Stimulated activated CD8-positive, alpha-beta memory T cell treated with anti-CD3 and anti-CD28 coated beads, Interleukin-7, amount 100 ng/mL, for 1 hour (primary cell): ENCODE results near the gene EPHA1.

ENCODE experiments used
- DNase-seq, 2 donors: peaks; one replicate each; pipeline ENCODE4 v3.0.0-alpha.2; 2020; ENCODE audit warnings: low read depth in 2 of 2

Gene EPHA1

GRCh38 chr7:143408686-143409561, at the start of gene EPHA1:
EPHA1 (minus strand) TSS chr7:143408856; CDS start chr7:143408805, 51 bp downstream.
- no peak for DNase-seq

DNA sequence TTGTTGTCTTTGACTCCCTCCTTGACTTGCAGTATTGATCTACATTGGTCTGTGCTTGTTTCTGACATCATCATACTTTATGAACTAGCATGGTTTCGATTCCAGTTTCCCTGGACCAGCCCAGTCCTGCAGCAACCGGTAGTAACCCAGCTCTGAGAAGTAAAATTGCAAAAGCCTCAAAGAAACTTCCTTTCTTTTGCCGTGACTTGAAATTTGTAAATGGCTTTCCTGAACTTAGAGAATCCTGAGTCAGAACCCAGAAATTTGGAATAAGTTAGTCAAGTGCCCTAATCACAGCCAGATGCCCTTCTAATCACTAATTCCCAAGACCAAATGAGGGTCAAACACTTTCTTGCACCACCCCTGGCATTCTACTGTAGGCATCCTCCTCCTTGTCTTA, 49.6 kb upstream of the EPHA1 start:
- no peak for DNase-seq

- DNase-seq: no peak
These were observed 48.5 kb upstream of the EPHA1 start for GRCh38 chr7:143456992-143457793.

GRCh38 chr7:143455942-143456341, 47.3 kb upstream of the EPHA1 start:
- DNase-seq: no peak

GRCh38 chr7:143455491-143455890, 46.8 kb upstream of the EPHA1 start:
- no peak for DNase-seq

DNA sequence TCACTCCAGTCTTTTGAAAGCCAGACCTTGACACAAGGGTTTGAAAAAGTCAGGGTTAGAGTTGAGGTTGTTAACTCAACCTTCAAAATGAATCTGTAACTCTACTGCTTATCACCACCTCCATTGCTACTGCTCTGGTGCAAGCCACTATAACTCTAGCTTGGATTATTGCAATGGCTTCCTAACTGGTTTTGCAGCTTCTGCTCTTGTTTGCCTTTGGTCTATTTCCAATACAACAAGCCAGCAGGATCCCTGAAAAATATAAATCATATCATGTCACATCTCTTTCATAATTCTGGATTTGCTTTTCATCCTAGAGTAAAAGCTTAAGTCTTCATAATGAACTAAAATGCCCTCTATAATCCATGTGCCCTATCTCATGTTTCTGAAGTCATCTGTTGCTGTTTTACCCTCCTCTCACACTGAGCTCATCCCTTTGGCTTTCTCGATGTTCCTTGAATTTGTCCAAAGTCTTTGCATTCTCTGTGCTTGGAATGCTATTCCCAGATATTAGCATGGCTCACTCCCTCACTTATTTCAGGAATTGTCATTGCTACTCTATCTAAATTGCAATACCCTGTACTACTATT, 45.5 kb upstream of the EPHA1 start:
- no peak for DNase-seq

DNA sequence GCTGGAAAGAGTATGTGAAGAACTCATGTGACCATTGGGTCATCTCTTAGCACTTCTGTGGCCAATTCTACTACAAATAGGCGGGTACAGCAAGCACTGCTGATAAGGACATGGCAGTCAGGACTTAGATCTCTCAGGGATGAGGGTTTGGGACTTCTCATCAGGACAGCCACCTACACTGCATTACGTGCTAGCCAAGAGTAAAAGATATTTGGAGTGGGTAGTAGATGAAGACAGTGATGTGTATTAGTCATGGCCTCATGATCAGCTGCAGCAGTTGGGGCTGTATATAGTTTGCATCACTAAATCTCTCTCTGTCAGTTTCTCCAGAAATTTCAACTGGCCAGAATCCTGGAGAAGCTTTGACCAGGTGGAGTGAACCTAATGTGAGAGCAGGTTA, 43.8 kb upstream of the EPHA1 start:
- DNase-seq: no peak

- no peak for DNase-seq
These were observed 43.1 kb upstream of the EPHA1 start for GRCh38 chr7:143451746-143452145.

- no peak for DNase-seq
These were observed 42.5 kb upstream of the EPHA1 start for GRCh38 chr7:143451122-143451521.

GRCh38 chr7:143449793-143450192, 41.1 kb upstream of the EPHA1 start:
- no peak for DNase-seq

GRCh38 chr7:143448429-143448828, 39.8 kb upstream of the EPHA1 start:
- no peak for DNase-seq

- DNase-seq: no peak
These were observed 38.8 kb upstream of the EPHA1 start for GRCh38 chr7:143447466-143447865.

DNA sequence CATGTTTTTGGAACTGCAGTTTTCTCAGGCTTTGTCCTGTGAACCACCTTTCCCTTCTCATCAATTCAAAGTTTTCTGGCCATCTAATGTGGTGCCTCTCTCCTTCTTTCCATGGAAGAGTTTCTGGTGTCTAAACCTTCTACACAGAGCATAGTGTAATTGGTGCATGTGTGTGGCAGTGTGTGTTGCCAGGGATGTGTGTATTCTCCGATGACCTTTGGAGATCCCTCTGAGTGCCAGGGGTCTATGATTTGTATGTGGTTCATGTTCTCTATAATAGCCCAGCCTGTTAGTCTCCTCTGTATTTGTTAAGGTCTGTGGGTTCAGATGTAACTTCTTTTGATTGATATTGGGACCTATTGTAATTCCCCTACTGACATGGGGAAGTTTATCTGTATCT, 36.1 kb upstream of the EPHA1 start:
- DNase-seq: no peak

DNA sequence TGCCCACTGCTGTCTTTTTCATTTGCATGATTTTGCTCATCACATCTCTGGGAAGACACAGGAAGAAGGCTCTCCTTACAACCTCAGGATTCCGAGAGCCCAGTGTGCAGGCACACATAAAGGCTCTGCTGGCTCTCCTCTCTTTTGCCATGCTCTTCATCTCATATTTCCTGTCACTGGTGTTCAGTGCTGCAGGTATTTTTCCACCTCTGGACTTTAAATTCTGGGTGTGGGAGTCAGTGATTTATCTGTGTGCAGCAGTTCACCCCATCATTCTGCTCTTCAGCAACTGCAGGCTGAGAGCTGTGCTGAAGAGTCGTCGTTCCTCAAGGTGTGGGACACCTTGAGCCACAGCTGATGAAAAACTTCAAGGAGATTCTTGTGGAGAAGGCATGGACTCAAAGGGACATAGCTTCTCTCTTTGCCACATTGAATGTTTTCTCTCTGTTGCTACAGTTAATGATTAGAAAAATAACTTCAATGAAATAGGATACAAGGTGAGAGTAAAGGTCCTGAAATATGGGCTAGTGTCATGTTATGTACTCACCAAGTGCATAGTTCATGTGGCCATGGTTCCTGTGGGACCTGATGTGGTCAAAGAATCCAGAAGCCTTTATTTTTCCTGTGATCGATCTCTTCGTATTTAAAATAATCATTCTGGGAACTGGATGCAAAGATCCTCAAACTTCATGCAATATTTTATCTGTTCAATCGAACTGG, 35.6 kb upstream of the EPHA1 start:
- no peak for DNase-seq

- no peak for DNase-seq
These were observed 34.5 kb upstream of the EPHA1 start, which contains the start of gene TAS2R60 for GRCh38 chr7:143443153-143443552. TAS2R60 (plus strand) TSS chr7:143443453; CDS start chr7:143443453, 0 bp downstream.

DNA sequence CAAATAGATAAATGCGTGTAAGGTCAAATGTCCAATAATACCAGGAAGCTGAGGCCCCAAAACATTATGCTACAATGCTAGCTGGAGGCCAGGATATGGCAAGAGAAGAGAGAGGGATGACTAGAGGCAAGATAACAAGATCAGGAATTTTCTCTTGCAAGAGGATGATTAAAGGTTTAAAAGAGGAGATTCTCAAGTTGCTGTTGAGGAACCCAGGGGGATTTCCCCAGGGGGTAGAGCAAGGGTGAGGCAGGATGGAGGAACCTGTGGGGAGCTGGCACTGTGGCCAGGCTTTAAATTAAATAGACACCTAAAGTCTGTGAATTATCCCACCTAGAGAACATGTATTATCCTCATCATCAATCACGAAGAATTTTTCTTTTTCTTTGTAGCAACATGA, 31.2 kb upstream of the EPHA1 start:
- no peak for DNase-seq

DNA sequence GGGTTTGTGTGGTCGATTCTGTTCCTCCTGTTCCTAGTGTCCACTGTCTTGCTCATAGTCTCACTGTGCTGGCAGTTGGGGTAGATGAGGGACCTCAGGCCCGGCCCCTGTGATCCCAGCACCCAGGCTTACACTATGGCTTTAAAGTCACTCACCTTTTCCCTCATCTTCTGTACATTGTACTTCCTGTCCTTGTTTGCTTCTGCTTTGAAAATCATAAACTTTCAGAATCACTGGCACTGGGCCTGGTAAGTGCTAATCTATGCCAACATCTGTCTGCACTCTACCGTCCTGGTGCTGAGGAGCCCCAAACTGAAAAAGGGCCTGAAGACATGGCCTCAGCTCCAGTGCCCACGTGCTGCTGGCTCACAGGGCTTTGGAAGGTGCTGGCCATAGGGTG, 28.9 kb upstream of the EPHA1 start:
- no peak for DNase-seq

- DNase-seq: no peak
These were observed 27.8 kb upstream of the EPHA1 start for GRCh38 chr7:143436325-143436946.

GRCh38 chr7:143435266-143435665, 26.6 kb upstream of the EPHA1 start:
- DNase-seq: no peak

DNA sequence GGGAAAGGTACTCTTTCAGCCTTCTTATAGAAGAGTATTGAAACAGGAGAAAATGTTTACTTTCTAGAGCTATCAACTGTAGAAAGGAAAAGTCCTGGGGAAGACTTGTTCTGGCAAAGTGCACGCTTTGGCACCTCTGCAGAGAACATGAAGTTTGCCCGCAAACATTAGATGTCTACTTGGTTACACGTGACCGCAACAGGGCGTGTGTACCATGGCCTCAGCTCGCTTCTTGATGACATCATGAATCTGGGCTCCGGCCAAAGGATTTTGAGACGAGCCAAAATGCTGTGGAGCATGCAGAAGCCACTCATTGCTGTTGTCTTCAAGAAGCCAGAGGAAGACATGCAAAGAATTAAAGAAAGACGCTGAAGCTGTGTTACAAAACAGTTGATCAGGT, 26.0 kb upstream of the EPHA1 start:
- no peak for DNase-seq

DNA sequence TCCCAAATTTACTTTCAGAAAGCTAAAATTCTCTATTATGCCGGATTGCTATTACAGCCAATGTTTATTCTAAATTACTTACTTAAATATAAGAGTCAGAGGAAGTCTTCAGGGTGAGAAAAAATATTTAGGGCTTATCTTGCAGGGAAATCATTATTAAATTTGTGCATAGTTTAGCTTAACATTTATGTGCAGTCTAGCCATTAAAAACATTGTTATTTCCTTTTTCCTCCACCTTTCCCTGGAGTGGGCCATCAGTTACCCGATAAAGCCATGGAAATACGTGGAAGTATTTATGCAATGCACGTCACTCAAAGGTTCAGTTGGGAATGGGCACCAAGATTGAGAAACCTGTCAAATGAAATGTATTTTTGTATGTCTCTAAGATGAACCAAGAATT, 25.1 kb upstream of the EPHA1 start:
- DNase-seq: no peak
